Sciatic nerve (tissue), 2 donors: ENCODE data around the gene DAZAP1. TPM values are rescaled to one million over a fixed set of nuclear protein-coding genes. Genes with fewer than 3 reads are reported as not detected.
A peak's percentile ranks its signal among the peaks of the same experiment; 100 is the strongest.

ENCODE experiments used
- ATAC-seq: fragments of 200-7000 bp; cut with Tn5 transposase; one replicate; pipeline ENCODE4 v1.9.1; 2020; ENCODE audit warnings: mild to moderate bottlenecking, moderate library complexity
- DNase-seq: peaks from one replicate; pipeline ENCODE4 v3.0.0-alpha.2; 2020; ENCODE audit warnings: low spot score
- intact Hi-C: fragments of 100-400 bp; cut with DNase I; formaldehyde crosslinking; loops from one replicate; pipeline ENCODE4 v1.14.2; 2022
- total RNA-seq: library from RNA; stranded (reverse); fragmentation: NEBNext Ultra II Directional; extraction: Animal tissue kit (Norgen Biotek cat#: 25700); gene quantifications from one replicate; pipeline ENCODE4 v1.2.1, GENCODE V29; 2021
- donor health status: DM: no; HTN: no; CAD: no.
- donor health status: DM: no; HTN: no; CAD: no.

The DAZAP1 gene
- total RNA-seq, 1 donor from 2014 or later, result 75.7 TPM

DNA sequence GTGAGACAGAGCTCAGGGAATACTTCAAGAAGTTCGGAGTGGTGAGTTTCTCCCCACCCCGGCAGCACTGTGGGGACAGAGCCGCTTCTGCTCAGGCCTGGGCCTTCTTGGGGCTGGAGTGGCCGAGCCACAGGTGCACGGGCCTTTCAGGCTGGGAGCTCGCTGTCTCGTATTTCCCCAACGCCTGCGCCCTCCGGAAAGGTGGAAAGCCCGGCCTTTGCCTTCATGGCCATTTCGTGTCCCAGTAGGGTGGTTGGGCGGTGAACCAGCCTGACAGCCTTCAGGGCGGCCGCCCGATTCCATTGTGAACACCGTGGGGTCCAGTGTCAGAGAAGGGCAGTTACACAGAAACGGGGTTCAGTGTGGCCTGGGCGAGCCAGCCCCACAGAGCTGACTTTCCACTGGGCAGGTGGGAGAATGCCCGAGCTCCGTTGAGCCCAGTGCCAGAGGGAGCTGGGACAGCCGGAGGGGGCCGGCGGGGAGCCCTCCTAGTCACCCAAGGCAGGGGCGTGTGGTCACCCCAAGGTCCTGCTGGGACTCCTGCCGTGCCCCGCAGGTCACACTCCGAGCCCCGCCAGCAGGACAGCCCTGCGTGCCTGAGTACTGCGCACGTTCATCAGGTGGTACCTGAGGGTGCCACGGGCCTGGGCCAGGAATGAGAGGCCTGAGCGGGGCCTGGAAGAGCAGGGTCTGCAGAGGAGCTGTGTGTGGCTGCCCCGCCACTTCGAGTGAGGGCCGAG, 14.0 kb downstream of the DAZAP1 start:
- ATAC-seq, result no peak
- intact Hi-C loops, result no loop called here
- DNase-seq, result no peak

DNA sequence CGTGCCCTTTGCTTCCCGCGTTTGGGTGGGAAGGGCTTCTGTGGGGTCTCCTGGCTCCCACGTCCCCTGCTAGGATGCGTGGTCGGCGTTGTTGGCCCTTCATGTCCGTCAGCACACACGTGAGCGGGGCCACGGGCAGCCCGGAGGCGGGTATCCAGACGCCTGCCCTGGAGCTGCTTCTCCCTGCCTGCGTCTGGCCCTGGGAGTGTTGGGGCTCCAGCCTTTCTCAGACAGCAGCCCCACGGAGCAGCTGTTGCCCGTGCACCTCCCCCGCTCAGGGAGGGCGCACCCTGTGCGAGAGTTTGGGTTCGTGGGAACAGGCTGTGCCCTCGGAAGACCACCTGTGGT, 14.5 kb downstream of the DAZAP1 start:
- no peak for DNase-seq
- intact Hi-C loops, result no loop called here

DNA sequence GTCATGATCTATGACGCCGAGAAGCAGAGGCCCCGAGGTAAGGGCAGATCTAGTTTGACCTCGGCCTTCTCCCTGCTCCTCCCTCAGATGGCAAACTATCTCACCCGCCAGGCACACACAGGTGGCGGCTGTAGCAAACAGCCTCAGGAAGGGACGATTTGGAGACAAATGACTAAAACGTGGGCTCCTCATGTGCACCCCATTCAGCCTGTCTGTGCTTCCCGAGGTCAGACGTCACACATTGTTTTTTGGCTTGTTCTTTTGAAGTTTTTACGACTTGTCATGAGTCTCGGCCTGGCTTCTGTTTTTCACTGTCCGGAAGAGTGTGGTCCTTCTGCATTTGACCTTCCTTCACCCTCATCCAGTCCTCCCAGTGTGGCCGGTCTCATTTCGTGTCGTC, 15.0 kb downstream of the DAZAP1 start:
- intact Hi-C loops, result no loop called here
- ATAC-seq (no peak), DNase-seq (no peak)

More for the DNA sequence above, 14.5 kb downstream of the DAZAP1 start:
- peak; percentile 16 for ATAC-seq

DNA sequence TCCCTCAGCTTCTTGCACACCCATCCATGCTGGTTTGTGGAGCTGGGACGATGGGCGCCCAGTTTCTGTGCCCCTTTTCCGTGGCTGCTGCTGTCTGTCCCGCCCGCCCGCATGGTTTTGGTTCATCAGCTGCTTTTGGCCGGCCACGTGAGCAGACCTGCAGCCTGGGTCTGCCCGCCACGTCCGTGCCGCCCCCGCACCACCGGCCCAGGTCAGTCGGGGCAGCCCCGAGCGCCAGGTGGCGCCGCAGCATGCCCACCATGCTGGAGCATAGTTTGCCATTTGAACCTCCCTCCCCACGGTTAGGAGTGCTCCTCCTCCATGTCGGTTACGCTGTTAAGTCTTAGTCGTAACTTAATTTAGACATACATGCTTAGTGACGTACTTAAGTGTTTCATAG, 15.6 kb downstream of the DAZAP1 start:
- DNase-seq, result no peak
- no peak for ATAC-seq
- intact Hi-C loops, result no loop called here

DNA sequence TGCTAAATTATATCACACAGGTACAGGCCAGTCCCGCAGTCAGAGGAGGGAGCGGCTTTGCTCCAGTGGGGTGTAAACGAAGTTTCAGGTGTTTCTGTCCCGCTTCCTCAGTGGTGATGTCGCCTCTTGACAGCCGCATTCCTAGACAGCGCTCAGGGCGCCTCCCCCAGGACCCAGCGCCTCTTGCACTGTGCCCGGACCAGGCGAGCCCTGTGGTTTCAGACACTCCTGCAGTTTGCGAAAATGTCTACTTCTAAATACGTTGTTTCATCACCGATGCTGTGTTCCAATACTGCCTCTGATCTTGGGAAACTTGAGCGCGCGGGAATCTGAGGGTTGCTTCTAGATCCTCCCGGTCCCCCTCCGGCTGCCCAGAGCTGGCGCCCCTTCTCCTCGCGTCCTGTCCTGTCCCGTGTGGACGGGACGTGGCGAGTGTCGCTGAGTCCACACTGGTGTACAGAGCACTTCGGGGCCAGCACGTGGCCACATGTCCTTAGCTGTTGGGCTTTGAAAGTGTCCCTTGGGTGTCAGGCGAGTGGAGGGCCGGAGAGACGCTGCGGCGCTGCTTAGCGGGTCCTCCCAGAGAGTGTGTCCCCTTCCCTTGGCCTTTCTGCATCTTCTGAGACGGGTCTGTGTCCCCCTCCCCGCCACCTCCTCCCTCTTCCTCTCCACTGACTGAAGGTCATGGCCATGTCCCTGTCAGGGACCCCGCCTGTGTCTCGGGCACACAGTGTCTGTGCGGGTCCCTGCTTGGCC, 16.2 kb downstream of the DAZAP1 start:
- no peak for DNase-seq
- ATAC-seq, result no peak
- intact Hi-C loops, result no loop called here

DNA sequence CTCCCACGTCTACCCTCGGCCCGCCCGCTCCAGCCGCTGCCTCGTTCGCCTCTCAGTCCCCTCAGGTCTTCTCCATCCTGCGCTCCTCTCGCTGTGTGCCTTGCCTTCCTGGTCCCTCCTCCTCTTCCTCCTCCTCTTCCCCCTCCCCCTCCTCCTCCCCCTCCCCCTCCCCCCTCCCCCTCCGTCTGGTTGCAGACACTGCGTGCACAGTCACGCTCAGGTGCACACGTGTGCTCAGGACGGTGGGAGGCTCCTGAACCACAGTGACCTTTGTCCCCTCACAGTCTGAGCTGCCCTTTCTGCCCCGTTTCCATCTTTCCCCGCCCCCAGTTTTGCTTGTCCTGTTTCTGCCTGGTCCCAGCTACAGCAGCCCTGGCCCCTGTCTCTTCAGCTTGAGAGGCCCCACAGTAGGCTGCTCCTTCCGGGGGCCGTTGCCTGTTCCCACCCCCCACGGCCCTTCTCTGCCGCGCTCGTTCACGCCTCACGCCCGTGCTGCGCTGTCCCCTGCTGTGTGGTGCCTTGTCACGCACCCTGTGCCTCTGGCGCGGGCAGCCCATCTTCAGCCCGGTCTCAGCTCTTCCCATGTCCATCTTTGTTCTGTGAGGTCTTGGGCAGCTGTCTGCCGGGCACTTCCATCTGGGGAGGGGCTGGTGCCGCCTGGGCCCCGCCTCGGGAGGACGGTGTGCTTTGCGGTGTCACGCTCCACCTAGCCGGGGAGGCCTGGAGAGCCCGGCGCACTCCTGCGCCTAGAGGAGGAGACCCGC, 17.0 kb downstream of the DAZAP1 start:
- intact Hi-C loops, result no loop called here
- no peak for DNase-seq
- ATAC-seq, result no peak

DNA sequence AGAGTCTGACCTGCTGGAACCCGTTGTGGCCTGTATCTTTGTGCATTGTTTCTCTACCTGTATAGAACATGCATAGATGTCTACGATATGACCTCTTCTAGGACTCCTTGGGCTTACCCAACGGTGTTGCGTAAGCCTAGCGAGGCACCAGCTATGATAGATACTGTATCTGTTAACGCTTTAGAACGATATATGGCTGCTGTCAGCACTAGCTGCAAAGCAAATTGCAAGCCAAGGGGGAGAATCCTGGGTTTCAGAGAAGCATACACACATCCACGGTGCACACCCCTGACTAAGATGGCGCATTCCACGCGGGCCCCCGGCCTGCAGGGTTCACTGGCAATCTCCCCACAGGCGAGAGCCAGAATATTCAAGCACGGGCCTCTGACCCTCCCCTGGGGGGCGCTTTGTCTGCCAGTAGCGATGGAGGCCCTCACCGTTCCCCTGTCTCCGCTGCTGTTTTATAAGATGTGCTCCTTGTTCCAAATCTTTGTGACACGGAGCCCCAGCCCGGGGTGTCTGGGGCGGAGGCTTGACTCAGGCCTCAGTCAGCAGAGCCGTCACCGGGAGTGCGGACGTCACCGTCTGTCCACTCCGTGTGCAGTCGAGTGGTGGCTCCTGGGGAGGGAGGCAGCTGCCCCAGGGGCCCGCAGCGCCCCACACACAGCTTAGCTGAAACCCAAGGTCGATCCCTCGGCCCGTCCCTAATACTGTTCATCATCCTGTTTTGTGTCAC, 17.9 kb downstream of the DAZAP1 start:
- intact Hi-C loops, result no loop called here
- DNase-seq, result no peak
- no peak for ATAC-seq

DNA sequence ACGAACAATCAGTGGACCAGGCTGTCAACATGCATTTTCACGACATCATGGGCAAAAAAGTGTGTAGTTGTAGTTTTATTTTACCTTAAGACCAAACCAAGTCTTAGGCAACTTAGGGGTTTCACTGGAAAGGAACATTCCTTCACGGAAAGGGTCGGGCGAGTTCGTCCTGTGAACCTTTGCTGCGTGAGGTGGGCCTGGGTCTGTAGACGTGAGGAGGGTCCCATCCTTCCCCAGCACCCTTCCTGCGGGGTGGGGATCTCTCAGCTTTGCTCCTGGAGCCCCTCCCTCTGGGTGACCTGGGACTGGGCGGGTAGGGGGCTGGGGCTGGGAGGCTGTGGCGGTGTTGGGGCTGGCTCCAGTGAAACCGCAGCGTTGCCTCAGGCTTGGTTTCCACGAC, 18.5 kb downstream of the DAZAP1 start:
- DNase-seq, result no peak
- no peak for ATAC-seq
- intact Hi-C loops, result no loop called here

DNA sequence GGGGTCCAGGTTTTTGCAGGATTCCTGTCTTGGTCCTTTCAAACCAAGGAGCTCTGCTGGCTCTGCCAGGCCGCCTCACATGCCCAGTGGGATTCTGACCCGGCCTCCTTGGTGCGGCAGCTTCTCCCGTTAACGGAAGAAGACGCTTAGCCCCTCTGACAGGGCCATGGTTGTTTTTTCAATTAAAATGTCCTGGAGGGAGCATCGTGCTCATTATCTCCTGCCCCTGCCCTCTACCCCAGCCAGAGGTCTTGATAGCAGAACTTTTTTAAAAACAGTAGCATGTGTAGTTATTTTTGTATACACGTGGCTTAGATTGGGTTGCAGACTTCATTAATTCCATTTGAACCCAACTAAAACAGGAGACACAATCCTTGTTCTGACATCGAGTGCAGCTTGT, 19.4 kb downstream of the DAZAP1 start:
- ATAC-seq, result no peak
- no peak for DNase-seq

DNA sequence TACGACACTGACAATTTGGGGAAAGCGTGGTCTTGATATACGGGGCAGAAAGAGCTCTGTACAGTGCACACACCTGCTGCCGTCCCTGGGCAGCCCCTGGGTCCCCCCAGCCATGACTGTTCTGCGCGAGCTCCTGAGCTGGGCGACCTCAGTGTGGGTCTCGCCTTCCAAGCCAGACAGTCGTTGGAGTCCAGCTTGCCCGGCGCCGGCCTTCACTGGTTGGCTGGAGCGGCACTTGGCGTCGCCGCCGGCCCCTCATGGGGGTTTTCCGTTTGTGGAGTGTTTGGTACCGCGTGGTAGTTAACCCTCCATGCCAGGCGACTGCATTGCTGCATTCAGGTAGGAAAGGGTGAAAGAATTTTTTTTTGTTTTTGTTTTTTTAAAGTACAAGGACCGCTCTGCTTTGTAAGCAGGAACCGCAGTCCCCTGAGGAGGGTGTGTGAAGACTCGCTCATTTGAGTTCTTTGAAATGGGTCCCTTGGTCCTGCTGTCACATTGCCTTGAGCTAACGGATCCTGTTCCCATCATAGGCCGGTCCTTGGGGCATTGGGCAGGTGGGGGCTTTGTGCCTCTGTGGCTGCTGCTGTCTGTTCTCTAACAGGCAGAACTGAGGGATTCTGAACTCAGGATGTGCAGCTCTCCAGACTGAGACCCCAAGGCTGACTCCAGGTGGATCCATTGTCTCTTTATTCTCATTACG, 20.0 kb downstream of the DAZAP1 start:
- ATAC-seq, result no peak
- no peak for DNase-seq
- intact Hi-C loops, result no loop called here

More for the DNA sequence above, 19.4 kb downstream of the DAZAP1 start:
- intact Hi-C loops, result no loop called here

DNA sequence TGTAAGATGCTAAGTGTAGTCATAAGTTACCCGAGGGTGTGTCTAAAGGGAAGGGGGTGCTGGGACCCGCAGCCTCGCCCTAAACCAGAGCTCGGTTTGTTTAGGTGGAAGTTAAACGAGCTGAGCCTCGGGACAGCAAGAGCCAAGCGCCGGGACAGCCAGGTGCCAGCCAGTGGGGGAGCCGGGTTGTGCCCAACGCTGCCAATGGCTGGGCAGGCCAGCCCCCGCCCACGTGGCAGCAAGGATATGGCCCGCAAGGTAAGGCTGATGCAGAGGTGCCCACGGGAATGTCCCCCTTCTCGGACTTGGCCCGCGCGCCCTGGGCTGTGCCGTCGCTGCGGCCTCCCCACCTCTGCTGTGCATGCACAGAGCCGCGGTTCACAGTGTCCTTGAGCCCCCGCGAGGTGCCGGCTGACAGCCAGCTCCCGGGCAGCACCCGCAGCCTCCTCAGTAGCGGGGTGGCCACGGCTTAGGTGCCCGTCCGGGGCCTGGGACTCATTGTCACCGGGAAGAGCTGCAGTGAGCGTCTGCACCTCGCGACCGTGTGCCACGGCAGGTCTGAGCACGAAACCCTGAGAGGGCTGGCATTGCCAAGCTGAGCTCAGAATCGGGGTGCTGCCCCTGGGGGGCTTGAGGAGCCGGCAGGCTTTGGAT, 21.5 kb downstream of the DAZAP1 start:
- ATAC-seq, result no peak
- no peak for DNase-seq
- intact Hi-C loops, result no loop called here

DNA sequence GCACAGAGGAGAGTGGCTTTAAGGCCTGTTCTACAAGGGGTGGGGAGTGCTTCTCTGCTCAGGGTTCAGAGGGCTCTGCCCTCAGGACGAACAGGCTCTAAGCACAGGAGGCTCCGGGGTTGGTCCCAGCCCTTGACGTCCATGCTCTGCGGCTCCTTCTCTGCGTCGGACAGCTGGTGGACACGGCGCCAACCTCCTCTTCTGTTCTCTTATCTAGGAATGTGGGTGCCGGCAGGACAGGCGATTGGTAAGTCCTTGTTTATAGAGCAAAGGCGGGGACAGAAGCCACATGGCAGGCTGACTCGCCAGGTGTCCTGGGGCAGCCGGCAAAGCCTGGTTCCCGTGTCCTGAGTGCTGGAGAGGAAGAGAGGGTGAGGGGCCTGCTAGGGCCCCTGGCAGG, 22.4 kb downstream of the DAZAP1 start:
- ATAC-seq (no peak), DNase-seq (no peak)
- intact Hi-C loops, result no loop called here

DNA sequence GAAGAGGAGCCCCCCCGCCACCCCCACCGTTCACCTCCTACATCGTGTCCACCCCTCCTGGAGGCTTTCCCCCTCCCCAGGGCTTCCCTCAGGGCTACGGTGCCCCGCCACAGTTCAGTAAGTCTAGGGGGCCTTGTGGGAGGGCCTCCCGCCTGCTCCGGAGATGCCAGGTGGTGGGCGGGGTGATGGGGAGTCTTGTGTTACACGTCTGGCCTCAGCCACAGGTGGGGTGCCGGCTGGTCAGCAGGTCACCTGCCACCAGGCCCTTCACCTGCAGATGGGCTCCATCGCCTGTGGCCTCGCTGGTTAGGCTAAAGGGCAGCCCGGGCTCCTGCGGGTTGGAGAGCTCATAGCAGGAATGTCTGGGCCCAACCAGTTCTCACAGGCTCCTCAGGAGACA, 22.9 kb downstream of the DAZAP1 start:
- DNase-seq, result no peak
- intact Hi-C loops, result no loop called here

DNA sequence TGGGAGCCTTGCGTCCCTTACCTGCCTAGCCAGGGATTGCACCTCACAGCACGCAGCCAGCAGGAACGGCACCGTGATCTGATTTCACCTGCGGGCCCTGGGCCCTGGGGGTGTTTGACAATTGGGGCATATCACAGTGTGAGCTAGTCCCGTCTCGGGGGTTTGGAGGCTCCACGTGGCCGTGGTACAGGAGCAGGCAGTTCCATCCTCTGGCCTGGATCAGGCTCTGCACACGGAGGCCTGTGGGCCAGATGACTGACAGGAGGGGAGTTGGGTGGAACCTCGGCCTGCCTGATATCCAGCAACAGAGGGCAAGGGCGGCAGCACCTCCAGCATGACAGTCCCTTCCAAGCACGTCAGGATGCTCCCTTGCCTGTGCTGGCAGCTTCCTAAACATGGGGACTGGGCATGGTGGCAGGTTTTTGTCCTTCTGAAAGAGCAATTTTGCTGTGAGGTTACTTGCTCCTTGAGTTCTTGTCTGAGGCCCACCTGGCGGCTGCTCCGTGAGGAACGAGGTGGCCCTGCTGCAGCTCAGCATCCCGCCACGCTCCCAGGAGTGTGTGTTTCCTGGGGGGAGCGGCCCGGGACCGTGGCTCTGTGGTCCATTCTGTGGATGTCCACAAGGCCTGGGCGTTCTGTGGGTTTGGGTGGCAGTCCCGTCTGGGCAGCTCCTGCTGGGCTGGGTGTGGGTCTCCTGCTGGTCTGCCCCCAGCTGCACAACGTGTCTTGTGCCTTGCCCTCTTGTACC, 24.5 kb downstream of the DAZAP1 start:
- ATAC-seq (no peak), DNase-seq (no peak)
- intact Hi-C loops, result no loop called here

More for the DNA sequence above, 22.9 kb downstream of the DAZAP1 start:
- no peak for ATAC-seq

DNA sequence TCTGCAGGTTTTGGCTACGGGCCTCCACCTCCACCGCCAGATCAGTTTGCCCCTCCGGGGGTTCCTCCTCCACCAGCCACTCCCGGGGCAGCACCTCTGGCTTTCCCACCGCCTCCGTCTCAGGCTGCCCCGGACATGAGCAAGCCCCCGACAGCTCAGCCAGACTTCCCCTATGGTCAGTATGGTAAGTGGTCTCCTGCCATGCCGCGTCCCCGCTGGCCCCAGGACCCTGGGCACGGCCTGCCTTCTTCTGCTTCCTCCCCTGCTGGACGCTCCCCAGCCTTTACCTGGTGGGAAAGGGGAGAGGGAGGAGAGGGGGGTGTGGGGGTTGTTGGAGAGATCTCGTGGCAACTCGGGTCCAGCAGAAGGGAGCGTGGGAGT, 25.1 kb downstream of the DAZAP1 start:
- intact Hi-C loops, result no loop called here
- no peak for ATAC-seq
- no peak for DNase-seq

DNA sequence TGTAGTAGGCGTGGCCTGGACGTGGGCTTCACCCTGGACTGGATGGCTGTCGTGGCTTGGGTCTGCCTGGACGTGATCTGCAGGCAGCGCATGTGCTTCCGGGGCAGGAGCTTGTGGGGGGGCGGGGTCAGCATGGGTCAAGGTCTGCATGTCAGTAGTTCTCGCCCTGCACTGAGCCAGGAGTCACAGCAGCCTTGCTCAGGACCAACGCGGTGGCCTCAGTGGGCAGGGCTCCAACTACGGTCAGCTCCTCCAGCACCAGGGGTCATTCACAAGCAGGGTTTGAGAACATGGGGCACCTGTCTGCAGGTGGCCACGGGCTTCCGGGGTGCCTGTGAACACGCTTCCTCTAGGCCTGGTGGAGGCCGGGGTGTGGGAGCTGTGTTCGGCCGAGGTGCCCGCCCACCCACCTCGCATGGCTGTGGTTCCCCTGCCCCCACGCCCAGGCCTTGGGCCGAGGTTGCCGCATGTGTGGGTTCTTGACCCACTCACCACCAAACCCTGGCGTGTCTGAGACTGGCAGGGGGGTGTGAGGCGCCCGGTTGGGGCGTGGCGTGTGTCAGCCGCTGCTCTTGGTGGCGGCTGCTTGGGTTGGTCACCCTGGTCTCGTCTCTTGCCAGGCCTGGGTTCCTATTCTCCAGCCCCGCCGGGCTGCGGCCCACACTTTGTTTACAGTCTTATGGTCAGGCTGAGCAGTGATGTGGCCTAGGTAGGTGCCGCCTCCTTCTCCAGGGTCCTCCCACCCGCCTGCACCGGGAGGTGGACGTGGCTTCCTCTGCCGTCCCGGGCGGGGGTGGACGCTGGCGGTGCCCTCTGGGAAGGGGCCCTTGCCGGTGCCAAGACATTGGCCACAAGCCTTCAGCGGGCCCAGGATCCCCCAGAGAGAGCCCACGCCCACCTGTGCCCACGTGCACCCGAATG, 26.0 kb downstream of the DAZAP1 start:
- DNase-seq (no peak), ATAC-seq (no peak)
- intact Hi-C loops, result no loop called here

DNA sequence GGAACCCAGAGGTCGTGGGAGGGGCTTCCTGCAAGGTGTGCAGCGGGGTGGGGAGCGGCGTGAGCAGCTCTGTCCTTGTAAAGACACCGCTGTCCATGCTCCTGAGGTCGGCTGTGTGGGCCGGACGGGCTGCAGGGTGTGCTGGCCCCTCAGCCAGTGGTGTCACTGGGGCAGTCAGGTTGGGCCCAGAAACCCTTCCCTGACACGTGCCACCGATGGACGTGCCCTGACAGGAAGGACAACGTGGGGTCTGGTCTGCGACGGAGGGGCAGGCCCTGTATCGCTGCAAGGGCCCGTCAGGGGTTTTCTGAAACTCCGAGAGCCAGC, 26.6 kb downstream of the DAZAP1 start:
- no peak for DNase-seq
- intact Hi-C loops, result no loop called here
- ATAC-seq, result no peak
